GM12878 (cell line): Measurements from ENCODE around the gene UNC13B. TPM values are rescaled to one million over a fixed set of nuclear protein-coding genes. Genes with fewer than 3 reads are reported as not detected.

Experiments
- ATAC-seq: fragments of 200-7000 bp; cut with Tn5 transposase; 3 replicates; pipeline ENCODE4 v1.9.1; 2020; ENCODE audit warnings: mild to moderate bottlenecking, moderate library complexity
- Bru-seq: library from RNA; stranded (reverse); fragments of 400-500 nt; gene quantifications from one replicate; lab custom pipeline; 2021; lab: Mats Ljungman, UMichigan
- BruChase-seq, 2 experiments: library from RNA; stranded (reverse); fragments of 400-500 nt; gene quantifications; one replicate each; lab custom pipeline; 2021; lab: Mats Ljungman, UMichigan
- BruUV-seq: library from RNA; stranded (reverse); fragments of 400-500 nt; replicated peaks from 2 replicates; lab custom pipeline; 2021; lab: Mats Ljungman, UMichigan
- CTCF ChIA-PET: fragments of 300-600 bp; sonication (Branson Sonifier 250); formaldehyde crosslinking; extraction: SDS; loops from one replicate; lab custom pipeline; 2021; ENCODE audit warnings: inconsistent platforms; lab: Yijun Ruan, JAX
- POLR2A ChIA-PET: fragments of 350-600 bp; formaldehyde crosslinking; extraction: SDS; loops from one replicate; lab custom pipeline; 2021; ENCODE audit warnings: inconsistent platforms; lab: Charles Lee
- RAD21 ChIA-PET: fragments of 300-600 bp; sonication (Branson Sonifier 250); formaldehyde crosslinking; loops from one replicate; lab custom pipeline; 2023; ENCODE audit warnings: antibody characterized with exemption; ENCODE audit not compliant: unreplicated experiment; lab: Charles Lee
- SMC1A ChIA-PET: fragments of 300-600 bp; sonication (Branson Sonifier 250); formaldehyde crosslinking; loops from one replicate; lab custom pipeline; 2023; ENCODE audit not compliant: unreplicated experiment, uncharacterized antibody; lab: Charles Lee
- DNase-seq: peaks from one replicate; pipeline ENCODE4 v3.0.0-alpha.2; 2011; ENCODE audit warnings: low read depth, low spot score
- FAIRE-seq: peaks from 3 replicates; lab custom pipeline; 2011; peaks lifted over from hg19 to GRCh38; lab: Jason Lieb, UNC
- H2AFZ ChIP-seq: 2 replicates; pipeline ENCODE4 v1.6.0; 2011; ENCODE audit warnings: low read depth, low read length, control low read depth; ENCODE audit not compliant: control insufficient read depth
- H3K27ac ChIP-seq: 2 replicates; pipeline ENCODE4 v1.5.1; 2011; ENCODE audit warnings: control low read depth; ENCODE audit not compliant: control insufficient read depth, insufficient read depth
- H3K27me3 ChIP-seq, 2 experiments: replicated peaks in 1 of 2; 2 replicates each; pipeline versions ENCODE4 v1.6.0 to v1.6.1; 2011; ENCODE audit warnings: low read length in 1 of 2; ENCODE audit not compliant: control insufficient read depth in 2 of 2, insufficient read depth in 2 of 2
- H3K36me3 ChIP-seq, 2 experiments: 2 replicates each; pipeline ENCODE4 v1.5.1; 2011; ENCODE audit warnings: low read length in 1 of 2; ENCODE audit not compliant: control insufficient read depth in 2 of 2, insufficient read depth in 2 of 2
- H3K4me1 ChIP-seq: 2 replicates; pipeline ENCODE4 v1.6.1; 2011; ENCODE audit warnings: mild to moderate bottlenecking, low read length, moderate library complexity, mixed read lengths; ENCODE audit not compliant: control insufficient read depth, insufficient read depth
- H3K4me2 ChIP-seq: 2 replicates; pipeline ENCODE4 v1.6.0; 2011; ENCODE audit warnings: control low read depth; ENCODE audit not compliant: control insufficient read depth, insufficient read depth
- H3K4me3 ChIP-seq: fragments of 200-600 bp; sonication (generic); 2 replicates; pipeline ENCODE4 v1.5.1; 2016
- H3K79me2 ChIP-seq: 2 replicates; pipeline ENCODE4 v1.6.0; 2011; ENCODE audit warnings: low read length; ENCODE audit not compliant: control insufficient read depth, insufficient read depth
- H3K9ac ChIP-seq: 2 replicates; pipeline ENCODE4 v1.8.0; 2011; ENCODE audit warnings: low read length, control low read depth, mixed read lengths; ENCODE audit not compliant: control insufficient read depth, insufficient read depth
- H3K9me3 ChIP-seq: replicated peaks from 3 replicates; pipeline ENCODE4 v1.5.1; 2011; ENCODE audit warnings: mild to moderate bottlenecking, low read length; ENCODE audit not compliant: control insufficient read depth, insufficient read depth
- H4K20me1 ChIP-seq: 2 replicates; pipeline ENCODE4 v1.6.0; 2011; ENCODE audit not compliant: control insufficient read depth, insufficient read depth
- BCL11A ChIP-seq: IDR thresholded peaks from 2 replicates; pipeline ENCODE4 v1.6.1; 2011; ENCODE audit warnings: low read depth, low read length
- CHD4 ChIP-seq: fragments of 200-600 bp; sonication (generic); IDR thresholded peaks from 2 replicates; pipeline ENCODE4 v1.6.1; 2016; ENCODE audit warnings: mild to moderate bottlenecking
- CREB1 ChIP-seq: IDR thresholded peaks from 2 replicates; pipeline ENCODE4 v1.6.1; 2012; ENCODE audit warnings: low read depth, mild to moderate bottlenecking, inconsistent platforms
- HDAC6 ChIP-seq: fragments of 200-600 bp; sonication (generic); IDR thresholded peaks from one replicate; pipeline ENCODE4 v1.8.0; 2017; ENCODE audit warnings: antibody characterized with exemption; ENCODE audit not compliant: unreplicated experiment
- IKZF1 ChIP-seq: fragments of 450-650 bp; conservative IDR thresholded peaks from 2 replicates; pipeline ENCODE4 v1.6.1; 2017; ENCODE audit warnings: antibody characterized with exemption, mild to moderate bottlenecking
- KAT2A ChIP-seq: conservative IDR thresholded peaks from 2 replicates; pipeline ENCODE4 v1.6.1; 2011; ENCODE audit warnings: low read depth, low read length; ENCODE audit not compliant: control insufficient read depth
- NFYB ChIP-seq: IDR thresholded peaks from 2 replicates; pipeline ENCODE4 v1.6.1; 2011; ENCODE audit warnings: low read depth, mild to moderate bottlenecking, low read length, improper control_type of control experiment, moderate library complexity; ENCODE audit not compliant: insufficient read depth
- SREBF2 ChIP-seq: IDR thresholded peaks from 2 replicates; pipeline ENCODE4 v1.6.1; 2012; ENCODE audit warnings: mild to moderate bottlenecking, low read length
- STAT3 ChIP-seq: IDR thresholded peaks from 2 replicates; pipeline ENCODE4 v1.6.1; 2011; ENCODE audit warnings: low read depth, low read length, improper control_type of control experiment
- TBL1XR1 ChIP-seq: IDR thresholded peaks from 2 replicates; pipeline ENCODE4 v1.6.1; 2012; ENCODE audit warnings: low read depth, low read length, improper control_type of control experiment
- YY1 ChIP-seq: IDR thresholded peaks from 2 replicates; pipeline ENCODE4 v1.6.1; 2011; ENCODE audit warnings: low read depth, mild to moderate bottlenecking, low read length
- ZBED1 ChIP-seq: IDR thresholded peaks from 2 replicates; pipeline ENCODE4 v1.6.1; 2016; ENCODE audit warnings: borderline replicate concordance
- ZBTB33 ChIP-seq: fragments of 450-650 bp; IDR thresholded peaks from 2 replicates; pipeline ENCODE4 v1.6.1; 2017; ENCODE audit warnings: mild to moderate bottlenecking
- WGBS: methylation state at CpG from one replicate; pipeline ENCODE4 v1.1.6; 2016; ENCODE audit warnings: low lambda C conversion rate; ENCODE audit not compliant: insufficient replicate concordance, insufficient coverage; ENCODE audit errors: missing lambda C conversion rate; 5-methylcytosine and 5-hydroxymethylcytosine counted together
- in situ Hi-C: fragments of 300-500 bp; cut with MboI; formaldehyde crosslinking; loops from 9 replicates; pipeline ENCODE4 v1.14.3; 2018; ENCODE audit warnings: mixed read lengths
- intact Hi-C: fragments of 100-400 bp; cut with micrococcal nuclease; formaldehyde crosslinking; loops from one replicate; pipeline ENCODE4 v1.14.2; 2022; ENCODE audit not compliant: unreplicated experiment
- long read RNA-seq, 2 experiments: library from polyadenylated mRNA; unstranded; transcript quantifications; one replicate each; pipeline ENCODE4 v2.0.0, GENCODE V29; 2019 to 2020
- polyA minus RNA-seq, 3 experiments: library from RNA; depleted of rRNA, polyadenylated mRNA; stranded (reverse); fragments of >200 nt; gene quantifications; 2 replicates each; pipeline ENCODE4 v1.2.3, GENCODE V29; 2011
- polyA plus RNA-seq, 11 experiments: library from polyadenylated mRNA; depleted of rRNA in 4 of 11; unstranded in 6 of 11; stranded (reverse) in 5 of 11; fragments of >200 nt; fragmentation: Nextera tagmentation in 4 of 11; fragmentation: Illumina TruSeq in 1 of 11; extraction: Ambion mirVana in 4 of 11; extraction: Trizol in 1 of 11; gene quantifications; 1 replicate in 1 of 11; 2 replicates in 10 of 11; pipeline versions ENCODE4 v1.2.1 to v1.2.3, GENCODE V29; 2011 to 2016; ENCODE audit warnings: inconsistent platforms in 2 of 11, missing spikeins in 2 of 11, low read depth in 1 of 11
- total RNA-seq, 4 experiments: library from RNA; depleted of rRNA in 3 of 4; stranded (reverse); fragments of >200 nt in 3 of 4; fragmentation: Illumina TruSeq in 1 of 4; extraction: Trizol in 1 of 4; gene quantifications; 2 replicates each; pipeline versions ENCODE4 v1.2.1 to v1.2.3, GENCODE V29; 2013 to 2021

Gene UNC13B
- 0.49 and 1.3 TPM in 2 replicates for total RNA-seq (2013; cell fraction: nucleolus; rRNA removed)
- total RNA-seq (2014; rRNA removed): under 0.01 TPM in 1 of 2 replicates, not detected in the other
- total RNA-seq (2014; rRNA removed; fragmentation: Illumina TruSeq; extraction: Trizol): 0.05 TPM in 1 of 2 replicates, not detected in the other
- total RNA-seq (2021): 0.15 and 0.19 TPM in 2 replicates
- 0.47 TPM for polyA plus RNA-seq (2011; ENCODE audit: low read depth)
- 0.12 and 0.42 TPM in 2 replicates for polyA plus RNA-seq (2011; rRNA removed)
- 0.19 and 0.20 TPM in 2 replicates for polyA plus RNA-seq (2011; cell fraction: cytosol; rRNA removed)
- 0.47 and 0.51 TPM in 2 replicates for polyA plus RNA-seq (2011; cell fraction: nucleus; rRNA removed)
- polyA plus RNA-seq (2012): 0.62 and 0.79 TPM in 2 replicates
- polyA plus RNA-seq (2014; fragmentation: Illumina TruSeq; extraction: Trizol): 0.01 TPM in 1 of 2 replicates, not detected in the other
- under 1 TPM in 1 of 2 experiments, not detected in 1; 0.02 TPM for polyA plus RNA-seq (2014; fragmentation: Nextera tagmentation; extraction: Ambion mirVana)
- not detected in 2 replicates for polyA plus RNA-seq (2014; rRNA removed)
- under 1 TPM in 1 of 2 experiments, not detected in 1; 0.11 TPM for polyA plus RNA-seq (2016; fragmentation: Nextera tagmentation; extraction: Ambion mirVana)
- 0.36 and 0.44 TPM in 2 replicates for polyA minus RNA-seq (2011; rRNA and poly(A)+ RNA removed)
- 0.40 and 0.52 TPM in 2 replicates for polyA minus RNA-seq (2011; cell fraction: cytosol; rRNA and poly(A)+ RNA removed)
- polyA minus RNA-seq (2011; cell fraction: nucleus; rRNA and poly(A)+ RNA removed): 0.24 and 0.29 TPM in 2 replicates
- percentile 23 among the genes with signal in this experiment for Bru-seq, nascent RNA
- BruChase-seq, experiment 1, labeled RNA remaining after a 6-hour chase: percentile 24 among the genes with signal in this experiment
- percentile 23 among the genes with signal in this experiment for BruChase-seq, experiment 2, labeled RNA remaining after a 2-hour chase
- long read RNA-seq, experiment 1: 0 reads
- long read RNA-seq, experiment 2: 0 reads

GRCh38 chr9:35161713-35162604 lies at the start of gene UNC13B:
Gene UNC13B (plus strand): TSS chr9:35162009. CDS start chr9:35162284, 275 bp downstream.
- CTCF ChIA-PET: no interaction called here
- TF ChIP-seq NFYB (peak; percentile 15; the same call in 1 of the 2 replicates), CHD4 (no peak), ZBTB33 (no peak), SREBF2 (no peak), ZBED1 (no peak), YY1 (no peak), STAT3 (no peak), KAT2A (no peak), IKZF1 (0 out of 2 replicates have a peak, but pooled peaks have one; percentile 38), CREB1 (no peak), TBL1XR1 (no peak), HDAC6 (peak; percentile 46), BCL11A (no peak)
- in situ Hi-C loops: no loop called here
- no peaks in the 10 kb centered on the region for H4K20me1 ChIP-seq
- H3K9ac ChIP-seq: no peak within 1 kb of the TSS
- H2AFZ ChIP-seq: peak within 1 kb of the TSS; percentile 85
- 26% methylated on average over 48 of the region's 70 CpGs for WGBS
- no peaks in the 10 kb centered on the region; the same call in 2 of the 3 replicates for H3K9me3 ChIP-seq
- H3K79me2 ChIP-seq: no peaks in the 10 kb centered on the region
- no peaks in the 10 kb centered on the region for H3K36me3 ChIP-seq
- no TSS peak for BruUV-seq
- peak within 1 kb of the TSS; percentile 63 for H3K4me3 ChIP-seq
- POLR2A ChIA-PET: no interaction called here
- H3K4me1 ChIP-seq: no peaks in the 10 kb centered on the region; the same call in 1 of the 2 replicates
- RAD21 ChIA-PET: no interaction called here
- H3K4me2 ChIP-seq: peak within 1 kb of the TSS; percentile 79
- no peak within 1 kb of the TSS for H3K27ac ChIP-seq
- DNase-seq (peak; percentile 34), FAIRE-seq (no peak), ATAC-seq (peak; percentile 89)
- SMC1A ChIA-PET: no interaction called here
- no peaks in the 10 kb centered on the region for H3K27me3 ChIP-seq
- intact Hi-C loops: no loop called here
